A549 (cell line): ENCODE measurements around the gene PTPRD.

Experiments used
- BHLHE40 ChIP-seq: IDR thresholded peaks from 2 replicates; pipeline ENCODE4 v1.6.1; 2012; ENCODE audit warnings: low read depth, low read length, inconsistent platforms
- CHD2 ChIP-seq: fragments of 150-350 bp; IDR thresholded peaks from 2 replicates; pipeline ENCODE4 v1.6.1; 2014; ENCODE audit warnings: low read length; ENCODE audit not compliant: partially characterized antibody
- ESRRA ChIP-seq: fragments of 150-350 bp; IDR thresholded peaks from 2 replicates; pipeline ENCODE4 v1.6.1; 2014; ENCODE audit warnings: mild to moderate bottlenecking, low read length, borderline replicate concordance
- JUNB ChIP-seq: fragments of >200 bp; sonication (Bioruptor Twin); formaldehyde crosslinking; IDR thresholded peaks from 2 replicates; pipeline ENCODE4 v1.6.1; 2016
- POLR2A ChIP-seq: IDR thresholded peaks from 2 replicates; pipeline ENCODE4 v1.6.1; 2012; ENCODE audit warnings: mild to moderate bottlenecking, low read length
- TF ChIP-seq, protein P1 (sequence below): fragments of >200 bp; sonication (Bioruptor Twin); formaldehyde crosslinking; IDR thresholded peaks from 3 replicates; pipeline ENCODE4 v1.5.1; 2016
- TF ChIP-seq, protein P2 (sequence below): fragments of 450-650 bp; IDR thresholded peaks from 2 replicates; pipeline ENCODE4 v1.6.1; 2014; ENCODE audit warnings: antibody characterized with exemption

DNA sequence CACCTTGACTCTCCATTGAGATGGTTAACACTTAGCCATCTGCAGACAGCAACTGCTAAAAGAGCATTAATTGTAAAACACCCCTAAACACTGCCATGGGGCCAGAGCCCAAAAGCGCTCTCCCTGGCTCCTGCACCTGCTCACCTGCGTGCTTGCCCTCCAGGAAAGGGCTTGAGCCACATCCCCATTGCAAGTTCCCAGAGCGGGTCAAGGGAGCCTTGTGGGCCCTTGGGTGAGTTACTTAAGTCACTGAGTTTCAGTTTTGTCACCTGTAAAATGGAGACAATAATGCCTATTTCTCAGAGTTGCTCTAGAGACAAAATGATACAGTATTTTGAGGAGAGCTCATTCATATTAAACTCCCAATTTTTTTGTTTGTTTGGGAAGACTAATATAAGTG is 967.8 kb downstream of the PTPRD start:
- no peak for TF ChIP-seq POLR2A
- TF ChIP-seq, protein P1, sequence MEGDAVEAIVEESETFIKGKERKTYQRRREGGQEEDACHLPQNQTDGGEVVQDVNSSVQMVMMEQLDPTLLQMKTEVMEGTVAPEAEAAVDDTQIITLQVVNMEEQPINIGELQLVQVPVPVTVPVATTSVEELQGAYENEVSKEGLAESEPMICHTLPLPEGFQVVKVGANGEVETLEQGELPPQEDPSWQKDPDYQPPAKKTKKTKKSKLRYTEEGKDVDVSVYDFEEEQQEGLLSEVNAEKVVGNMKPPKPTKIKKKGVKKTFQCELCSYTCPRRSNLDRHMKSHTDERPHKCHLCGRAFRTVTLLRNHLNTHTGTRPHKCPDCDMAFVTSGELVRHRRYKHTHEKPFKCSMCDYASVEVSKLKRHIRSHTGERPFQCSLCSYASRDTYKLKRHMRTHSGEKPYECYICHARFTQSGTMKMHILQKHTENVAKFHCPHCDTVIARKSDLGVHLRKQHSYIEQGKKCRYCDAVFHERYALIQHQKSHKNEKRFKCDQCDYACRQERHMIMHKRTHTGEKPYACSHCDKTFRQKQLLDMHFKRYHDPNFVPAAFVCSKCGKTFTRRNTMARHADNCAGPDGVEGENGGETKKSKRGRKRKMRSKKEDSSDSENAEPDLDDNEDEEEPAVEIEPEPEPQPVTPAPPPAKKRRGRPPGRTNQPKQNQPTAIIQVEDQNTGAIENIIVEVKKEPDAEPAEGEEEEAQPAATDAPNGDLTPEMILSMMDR: no peak
- TF ChIP-seq CHD2: no peak
- TF ChIP-seq JUNB: no peak
- TF ChIP-seq ESRRA: no peak
- no peak for TF ChIP-seq BHLHE40
- TF ChIP-seq, protein P2, sequence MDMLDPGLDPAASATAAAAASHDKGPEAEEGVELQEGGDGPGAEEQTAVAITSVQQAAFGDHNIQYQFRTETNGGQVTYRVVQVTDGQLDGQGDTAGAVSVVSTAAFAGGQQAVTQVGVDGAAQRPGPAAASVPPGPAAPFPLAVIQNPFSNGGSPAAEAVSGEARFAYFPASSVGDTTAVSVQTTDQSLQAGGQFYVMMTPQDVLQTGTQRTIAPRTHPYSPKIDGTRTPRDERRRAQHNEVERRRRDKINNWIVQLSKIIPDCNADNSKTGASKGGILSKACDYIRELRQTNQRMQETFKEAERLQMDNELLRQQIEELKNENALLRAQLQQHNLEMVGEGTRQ: no peak
